Measurements from ENCODE around the gene SYT5. TPM values are rescaled to one million over a fixed set of nuclear protein-coding genes. Genes with fewer than 3 reads are reported as not detected.

Gene SYT5
- total and polyA plus RNA-seq, 2 of the 8 experiments (the other 6 are each of a cell fraction or from before 2014, with no cell fraction given): 0.35 to 0.67 TPM

DNA sequence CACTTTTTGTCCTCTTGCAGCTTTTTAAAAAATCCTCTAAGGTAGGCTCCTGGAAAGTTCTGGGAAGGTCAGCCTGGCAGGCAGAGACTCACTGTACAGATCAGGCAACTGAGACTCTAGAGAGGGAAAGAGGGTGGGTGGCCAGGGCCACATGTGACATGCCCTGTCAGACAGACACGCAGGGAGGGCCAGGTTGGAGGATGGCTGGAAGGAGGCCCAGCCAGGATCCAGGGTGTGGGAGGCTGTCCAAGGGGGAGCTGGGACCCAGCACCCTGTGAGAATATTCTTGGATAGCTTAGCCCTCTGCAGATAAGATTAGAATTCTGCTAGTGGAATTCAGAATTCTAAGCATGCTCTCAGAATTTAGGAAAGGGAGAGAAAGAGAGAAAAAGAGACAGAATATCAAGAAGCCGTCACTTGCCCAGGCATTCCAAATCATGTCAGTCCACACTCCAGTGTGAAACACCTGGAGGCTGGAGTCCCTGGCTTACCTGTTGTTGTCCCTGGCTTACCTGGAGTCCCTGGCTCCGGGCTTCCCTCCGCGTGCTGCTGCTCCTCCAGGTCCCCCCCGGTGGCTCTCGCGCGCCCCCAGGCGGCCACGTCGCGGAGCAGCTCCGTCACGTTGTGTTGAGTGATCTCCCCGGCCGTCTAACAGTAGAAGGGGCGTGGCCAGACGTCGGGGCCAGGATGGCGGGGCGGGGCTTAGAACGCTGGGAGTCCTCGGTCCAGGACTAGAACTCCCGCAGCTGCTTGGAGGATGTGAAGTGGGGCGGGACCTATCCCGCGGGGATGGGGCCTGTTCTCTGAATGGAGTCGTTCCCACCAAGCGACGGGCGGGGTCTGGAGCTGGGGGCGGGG, 19.7 kb downstream of the SYT5 start (continued):
- TF ChIP-seq CBX8 (IDR thresholded peaks at IDR 0.05; ENCODE audit: borderline replicate concordance, low read depth, low read length): no peak
- peak; percentile 93 to 98 (median 96) for TF ChIP-seq CTCF (IDR thresholded peaks at IDR 0.05; ENCODE audit: control extremely low read depth in 1 of 3, insufficient read depth in 1 of 3, low read depth in 1 of 3, low read length in 3 of 3)
- peak; percentile 90 for TF ChIP-seq CREB1 (IDR thresholded peaks at IDR 0.05)
- TF ChIP-seq RBBP5 (IDR thresholded peaks at IDR 0.05; ENCODE audit: borderline replicate concordance, low read depth, low read length): no peak
- no peak for TF ChIP-seq SP2 (IDR thresholded peaks at IDR 0.05; ENCODE audit: low read length)
- no peak for TF ChIP-seq JUND (IDR thresholded peaks at IDR 0.05; ENCODE audit: low read length)
- 0 out of 2 replicates have a peak, but pooled peaks have one; percentile 30 for TF ChIP-seq GTF2F1 (IDR thresholded peaks at IDR 0.05; ENCODE audit: borderline replicate concordance, low read depth, low read length)
- TF ChIP-seq POLR2AphosphoS5 (IDR thresholded peaks at IDR 0.05; ENCODE audit: low read depth, low read length): no peak
- 0 out of 2 replicates have a peak, but pooled peaks have one; percentile 21 for TF ChIP-seq TAF1 (IDR thresholded peaks at IDR 0.05; ENCODE audit: low read depth, low read length)
- no peak for TF ChIP-seq ASH2L (IDR thresholded peaks at IDR 0.05; ENCODE audit: low read length)
- TF ChIP-seq, protein P1, sequence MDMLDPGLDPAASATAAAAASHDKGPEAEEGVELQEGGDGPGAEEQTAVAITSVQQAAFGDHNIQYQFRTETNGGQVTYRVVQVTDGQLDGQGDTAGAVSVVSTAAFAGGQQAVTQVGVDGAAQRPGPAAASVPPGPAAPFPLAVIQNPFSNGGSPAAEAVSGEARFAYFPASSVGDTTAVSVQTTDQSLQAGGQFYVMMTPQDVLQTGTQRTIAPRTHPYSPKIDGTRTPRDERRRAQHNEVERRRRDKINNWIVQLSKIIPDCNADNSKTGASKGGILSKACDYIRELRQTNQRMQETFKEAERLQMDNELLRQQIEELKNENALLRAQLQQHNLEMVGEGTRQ (IDR thresholded peaks at IDR 0.05; ENCODE audit: low read length): 0 out of 2 replicates have a peak, but pooled peaks have one; percentile 15

All from H1 (cell line).